GM21737 (cell line): Measurements from ENCODE around the gene HOXB13.

Experiments used
- ATAC-seq: cut with Tn5 transposase; IDR thresholded peaks from one replicate; pipeline ENCODE4 v1.9.1; 2021; ENCODE audit warnings: mild to moderate bottlenecking, moderate library complexity; ENCODE audit not compliant: unreplicated experiment

HOXB13 gene

GRCh38 chr17:48728232-48729231, at the start of gene HOXB13:
HOXB13 (minus strand) TSS chr17:48728750; CDS start chr17:48728593, 157 bp downstream.
- no peak for ATAC-seq

GRCh38 chr17:48776602-48777001, 48.1 kb upstream of the HOXB13 start:
- ATAC-seq: no peak

- ATAC-seq: no peak
These were observed 44.7 kb upstream of the HOXB13 start for GRCh38 chr17:48773245-48773644.

- no peak for ATAC-seq
These were observed 42.4 kb upstream of the HOXB13 start for GRCh38 chr17:48770954-48771353.

- ATAC-seq: no peak
These were observed 40.6 kb upstream of the HOXB13 start for GRCh38 chr17:48769009-48769675.

- ATAC-seq: no peak
These were observed 38.8 kb upstream of the HOXB13 start for GRCh38 chr17:48767263-48767774.

- no peak for ATAC-seq
These were observed 32.6 kb upstream of the HOXB13 start for GRCh38 chr17:48761114-48761513.

GRCh38 chr17:48760411-48760810, 31.9 kb upstream of the HOXB13 start:
- no peak for ATAC-seq

- ATAC-seq: no peak
These were observed 30.7 kb upstream of the HOXB13 start for GRCh38 chr17:48759288-48759687.

GRCh38 chr17:48757524-48757961, 29.0 kb upstream of the HOXB13 start:
- no peak for ATAC-seq

GRCh38 chr17:48756830-48757251, 28.3 kb upstream of the HOXB13 start:
- ATAC-seq: no peak

- ATAC-seq: no peak
These were observed 26.8 kb upstream of the HOXB13 start for GRCh38 chr17:48755356-48755755.

- no peak for ATAC-seq
These were observed 26.1 kb upstream of the HOXB13 start for GRCh38 chr17:48754500-48755261.

GRCh38 chr17:48753794-48754499, 25.4 kb upstream of the HOXB13 start:
- no peak for ATAC-seq

GRCh38 chr17:48752399-48753288, 24.1 kb upstream of the HOXB13 start:
- no peak for ATAC-seq

GRCh38 chr17:48751733-48752398, 23.3 kb upstream of the HOXB13 start:
- ATAC-seq: no peak

GRCh38 chr17:48751172-48751571, 22.6 kb upstream of the HOXB13 start:
- ATAC-seq: no peak

- ATAC-seq: no peak
These were observed 21.3 kb upstream of the HOXB13 start for GRCh38 chr17:48749621-48750553.
